Measurements from ENCODE around the gene ZDHHC13.
"Not testable (repeated sequence)": the region's sequence is repeated elsewhere in the genome, so short reads cannot be mapped to it uniquely, and the experiment has no call there.

Gene ZDHHC13

GRCh38 chr11:19101796-19102520 lies 15.0 kb upstream of the ZDHHC13 start:
- no peak for DNase-seq (ENCODE audit: low spot score)

GRCh38 chr11:19102521-19102900 lies 14.5 kb upstream of the ZDHHC13 start:
- DNase-seq (ENCODE audit: low spot score) = no peak

- DNase-seq (ENCODE audit: low spot score) = no peak
Measured at GRCh38 chr11:19105011-19105410, 12.0 kb upstream of the ZDHHC13 start.

GRCh38 chr11:19107125-19107524 lies 9.8 kb upstream of the ZDHHC13 start:
- DNase-seq (ENCODE audit: low spot score) = no peak

GRCh38 chr11:19110295-19110694 lies 6.7 kb upstream of the ZDHHC13 start:
- no peak for DNase-seq (ENCODE audit: low spot score)

- DNase-seq (ENCODE audit: low spot score) = no peak
Measured at GRCh38 chr11:19111809-19112208, 5.2 kb upstream of the ZDHHC13 start.

- no peak for DNase-seq (ENCODE audit: low spot score)
Measured at GRCh38 chr11:19116276-19116970, 545 bp upstream of the ZDHHC13 start.

- DNase-seq (ENCODE audit: low spot score) = no peak
Measured at GRCh38 chr11:19117760-19118097, 761 bp downstream of the ZDHHC13 start.

- DNase-seq (ENCODE audit: low spot score) = no peak
Measured at GRCh38 chr11:19121646-19122045, 4.7 kb downstream of the ZDHHC13 start.

GRCh38 chr11:19122960-19123615 lies 6.1 kb downstream of the ZDHHC13 start:
- no peak for DNase-seq (ENCODE audit: low spot score)

GRCh38 chr11:19126562-19127325 lies 9.8 kb downstream of the ZDHHC13 start:
- not testable (repeated sequence) for DNase-seq (ENCODE audit: low spot score)

GRCh38 chr11:19134004-19134403 lies 17.0 kb downstream of the ZDHHC13 start:
- no peak for DNase-seq (ENCODE audit: low spot score)

GRCh38 chr11:19136884-19137283 lies 19.9 kb downstream of the ZDHHC13 start:
- DNase-seq (ENCODE audit: low spot score) = not testable (repeated sequence)

GRCh38 chr11:19145319-19145718 lies 28.4 kb downstream of the ZDHHC13 start:
- no peak for DNase-seq (ENCODE audit: low spot score)

- DNase-seq (ENCODE audit: low spot score) = no peak
Measured at GRCh38 chr11:19156892-19157291, 39.9 kb downstream of the ZDHHC13 start.

GRCh38 chr11:19160847-19161246 lies 43.9 kb downstream of the ZDHHC13 start:
- DNase-seq (ENCODE audit: low spot score) = no peak

- DNase-seq (ENCODE audit: low spot score) = no peak
Measured at GRCh38 chr11:19161651-19162050, 44.7 kb downstream of the ZDHHC13 start.

GRCh38 chr11:19162951-19163505 lies 46.1 kb downstream of the ZDHHC13 start:
- DNase-seq (ENCODE audit: low spot score) = no peak

- DNase-seq (ENCODE audit: low spot score) = no peak
Measured at GRCh38 chr11:19163617-19164016, 46.6 kb downstream of the ZDHHC13 start.

GRCh38 chr11:19164230-19164855 lies 47.4 kb downstream of the ZDHHC13 start:
- DNase-seq (ENCODE audit: low spot score) = no peak

- no peak for DNase-seq (ENCODE audit: low spot score)
Measured at GRCh38 chr11:19164881-19165280, 47.9 kb downstream of the ZDHHC13 start.

GRCh38 chr11:19168090-19168489 lies 51.1 kb downstream of the ZDHHC13 start:
- DNase-seq (ENCODE audit: low spot score) = no peak

All from HuH-7 (cell line).